Measurements from ENCODE around the gene HSP90B1. TPM values are rescaled to one million over a fixed set of nuclear protein-coding genes. Genes with fewer than 3 reads are reported as not detected.

The HSP90B1 gene
- total RNA-seq, 2 experiments from 2014 or later = 392 to 418 TPM

- Mint-ChIP-seq H3K36me3 (ENCODE audit: low read depth) (peaks cover 14% of the 10 kb centered on the region), H3K4me3 (no peak overlapping the region), H3K9me3 (no peaks in the 10 kb centered on the region), H3K27me3 (ENCODE audit: low read depth) (no peaks in the 10 kb centered on the region), H3K27ac (no peak overlapping the region), H3K4me1 (ENCODE audit: low read depth) (peaks cover 32% of the 10 kb centered on the region)
- CTCF ChIA-PET = interaction anchor here (1.3 kb wide), 1 partner anchor 10 kb away, joined by 3 read pairs; no protein-coding TSS in a partner anchor
- intact Hi-C loops (cut with micrococcal nuclease) = no loop called here
- DNase-seq = no peak
Measured at GRCh38 chr12:103958621-103959020, 28.4 kb downstream of the HSP90B1 start.

DNA sequence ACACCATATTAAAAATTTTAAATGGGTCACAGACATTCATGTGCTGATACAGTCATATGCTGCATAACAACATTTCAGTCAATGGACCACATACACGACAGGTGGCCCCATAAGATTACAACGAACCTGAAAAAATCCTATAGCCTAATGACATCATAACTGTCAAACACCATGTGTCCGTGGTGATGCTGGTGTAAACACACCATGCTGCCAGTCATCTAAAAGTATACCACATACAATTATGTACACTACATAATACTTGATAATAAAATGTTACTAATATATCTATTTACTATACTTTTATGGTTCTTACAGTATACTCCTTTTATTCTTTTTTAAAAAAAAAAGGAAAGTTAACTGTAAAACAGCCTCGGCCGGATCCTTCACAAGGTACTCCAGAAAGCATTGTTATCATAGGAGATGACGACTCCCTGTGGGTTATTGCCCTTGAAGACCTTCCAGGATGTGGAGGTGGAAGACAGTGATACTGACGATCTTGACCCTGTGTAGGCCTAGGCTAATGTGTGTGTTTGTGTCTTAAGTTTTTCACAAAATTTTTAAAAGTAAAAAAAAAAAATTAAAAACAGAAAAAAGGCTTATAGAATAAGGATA lies 30.5 kb downstream of the HSP90B1 start:
- Mint-ChIP-seq H3K36me3 (ENCODE audit: low read depth) (peaks cover 10% of the 10 kb centered on the region), H3K27me3 (ENCODE audit: low read depth) (no peaks in the 10 kb centered on the region), H3K4me3 (no peak overlapping the region), H3K4me1 (ENCODE audit: low read depth) (peaks cover 20% of the 10 kb centered on the region), H3K27ac (no peak overlapping the region), H3K9me3 (no peaks in the 10 kb centered on the region)
- intact Hi-C loops (cut with micrococcal nuclease) = no loop called here
- no peak for DNase-seq
- CTCF ChIA-PET = no interaction called here

GRCh38 chr12:103962493-103962892 lies 32.3 kb downstream of the HSP90B1 start:
- Mint-ChIP-seq H3K27ac (no peak overlapping the region), H3K9me3 (no peaks in the 10 kb centered on the region)
- intact Hi-C loops (cut with micrococcal nuclease) = no loop called here

DNA sequence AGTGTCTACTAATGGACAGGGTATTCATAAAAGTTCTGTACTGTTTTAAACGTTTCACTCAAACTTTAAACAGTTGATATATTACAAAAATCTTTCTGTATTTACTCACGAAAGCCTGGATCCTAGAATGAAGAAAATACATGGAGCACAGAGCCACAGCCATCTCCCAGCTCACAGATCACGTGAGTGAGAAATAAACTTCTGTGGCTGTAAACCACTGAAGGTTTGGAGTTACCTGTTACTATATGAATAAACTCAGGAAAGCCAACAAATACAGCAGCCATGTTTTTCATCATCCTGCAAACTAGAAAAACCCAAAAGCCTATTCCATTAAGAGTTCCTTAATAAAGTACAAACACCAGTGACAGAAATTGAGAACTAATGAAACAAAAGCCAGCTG lies 34.6 kb downstream of the HSP90B1 start:
- H3K27ac Mint-ChIP-seq = peak overlapping the region; percentile 97
- H3K36me3 Mint-ChIP-seq (ENCODE audit: low read depth) = peaks cover 17% of the 10 kb centered on the region
- CTCF ChIA-PET = interaction anchor here (0.6 to 1.8 kb wide), 3 partner anchors 12 to 250 kb away, joined by 4 to 6 read pairs (median 5); no protein-coding TSS in a partner anchor
- H3K4me3 Mint-ChIP-seq = peak overlapping the region; percentile 96
- intact Hi-C loops (cut with micrococcal nuclease) = loop anchor here (1.0 to 5.0 kb wide), 12 partner anchors 8 to 1142 kb away; partner anchors contain the start of genes HCFC2, HSP90B1, NFYB and NT5DC3
- DNase-seq = no peak
- H3K27me3 Mint-ChIP-seq (ENCODE audit: low read depth) = no peaks in the 10 kb centered on the region
- no peaks in the 10 kb centered on the region for H3K9me3 Mint-ChIP-seq
- H3K4me1 Mint-ChIP-seq (ENCODE audit: low read depth) = peaks cover 45% of the 10 kb centered on the region

More at GRCh38 chr12:103962493-103962892, 32.3 kb downstream of the HSP90B1 start:
- no peak for DNase-seq
- Mint-ChIP-seq H3K4me1 (ENCODE audit: low read depth) (peaks cover 25% of the 10 kb centered on the region), H3K4me3 (no peak overlapping the region), H3K27me3 (ENCODE audit: low read depth) (no peaks in the 10 kb centered on the region), H3K36me3 (ENCODE audit: low read depth) (peaks cover 11% of the 10 kb centered on the region)
- CTCF ChIA-PET = interaction anchor here (1.5 kb wide), 1 partner anchor 10 kb away, joined by 5 read pairs; no protein-coding TSS in a partner anchor

DNA sequence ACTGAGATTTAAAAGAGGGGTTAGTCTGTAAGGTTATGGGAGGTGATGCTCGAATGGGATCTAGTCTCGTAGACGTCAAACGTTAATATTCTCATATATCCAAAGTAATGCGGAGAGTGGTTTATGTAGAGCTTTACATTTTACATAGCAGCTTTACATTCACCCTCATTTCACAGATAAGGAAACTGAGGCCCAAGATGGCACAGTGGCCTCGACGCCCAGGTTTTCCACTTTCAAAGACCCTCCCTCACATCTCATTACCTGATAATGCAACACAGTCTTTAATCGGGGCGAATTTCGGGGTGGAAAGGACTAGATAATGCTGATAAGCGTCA lies 35.0 kb downstream of the HSP90B1 start:
- peak overlapping the region; percentile 96 for H3K4me3 Mint-ChIP-seq
- CTCF ChIA-PET = interaction anchor here (0.6 to 2.2 kb wide), 5 partner anchors 9 to 249 kb away, joined by 3 to 14 read pairs (median 5); a partner anchor contains a TSS
- no peaks in the 10 kb centered on the region for H3K9me3 Mint-ChIP-seq
- H3K36me3 Mint-ChIP-seq (ENCODE audit: low read depth) = peaks cover 17% of the 10 kb centered on the region
- no peak for DNase-seq
- peak overlapping the region; percentile 97 for H3K27ac Mint-ChIP-seq
- no peaks in the 10 kb centered on the region for H3K27me3 Mint-ChIP-seq (ENCODE audit: low read depth)
- peaks cover 46% of the 10 kb centered on the region for H3K4me1 Mint-ChIP-seq (ENCODE audit: low read depth)
- intact Hi-C loops (cut with micrococcal nuclease) = loop anchor here (1.0 to 5.0 kb wide), 12 partner anchors 8 to 1142 kb away; partner anchors contain the start of genes HCFC2, HSP90B1, NFYB and NT5DC3

- Mint-ChIP-seq H3K4me3 (peak within 1 kb of the TSS; percentile 96), H3K4me1 (ENCODE audit: low read depth) (peaks cover 48% of the 10 kb centered on the region), H3K9me3 (no peaks in the 10 kb centered on the region), H3K27me3 (ENCODE audit: low read depth) (no peaks in the 10 kb centered on the region), H3K27ac (peak within 1 kb of the TSS; percentile 97), H3K36me3 (ENCODE audit: low read depth) (peaks cover 17% of the 10 kb centered on the region)
- intact Hi-C loops (cut with micrococcal nuclease) = loop anchor here (1.0 to 5.0 kb wide), 12 partner anchors 9 to 1141 kb away; partner anchors contain the start of genes HCFC2, HSP90B1, NFYB and NT5DC3
- CTCF ChIA-PET = interaction anchor here (0.8 to 2.2 kb wide), 5 partner anchors 9 to 143 kb away, joined by 3 to 14 read pairs (median 5); a partner anchor contains a TSS
- peak; percentile 99 for DNase-seq
Measured at GRCh38 chr12:103965590-103966504, 35.6 kb downstream of the HSP90B1 start, which contains the start of gene TDG. Gene TDG (plus strand): TSS chr12:103965872. CDS start chr12:103966038, 166 bp downstream.

- no peak for DNase-seq
- peaks cover 17% of the 10 kb centered on the region for H3K36me3 Mint-ChIP-seq (ENCODE audit: low read depth)
- no peaks in the 10 kb centered on the region for H3K27me3 Mint-ChIP-seq (ENCODE audit: low read depth)
- H3K4me3 Mint-ChIP-seq = peak overlapping the region; percentile 96
- no peaks in the 10 kb centered on the region for H3K9me3 Mint-ChIP-seq
- peaks cover 55% of the 10 kb centered on the region for H3K4me1 Mint-ChIP-seq (ENCODE audit: low read depth)
- intact Hi-C loops (cut with micrococcal nuclease) = loop anchor here (5.0 kb wide), 1 partner anchor 1141 kb away; the partner anchor contains the start of gene WASHC4
- CTCF ChIA-PET = interaction anchor here (0.6 to 2.2 kb wide), 5 partner anchors 10 to 881 kb away, joined by 3 to 14 read pairs (median 3); a partner anchor contains a TSS
- H3K27ac Mint-ChIP-seq = peak overlapping the region; percentile 97
Measured at GRCh38 chr12:103966736-103967135, 36.5 kb downstream of the HSP90B1 start.

DNA sequence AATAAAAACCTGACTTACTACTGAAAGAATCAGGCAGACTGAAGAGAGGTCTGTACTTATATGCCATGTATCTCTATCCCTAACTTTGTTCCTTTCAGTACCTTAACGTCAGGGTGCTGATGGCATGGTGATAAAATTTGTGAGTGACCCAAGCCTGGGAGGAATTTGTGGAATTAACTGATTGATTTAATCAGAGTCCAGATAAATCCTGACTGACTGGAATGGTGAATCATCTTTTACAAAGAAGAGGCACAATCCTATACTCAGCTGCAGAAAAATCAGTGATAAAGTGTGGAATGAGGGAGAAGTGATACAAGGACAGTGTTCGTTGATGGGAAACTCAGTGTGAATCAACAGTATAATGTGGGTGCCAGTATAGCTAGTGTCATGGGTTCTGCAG lies 39.2 kb downstream of the HSP90B1 start:
- H3K4me3 Mint-ChIP-seq = no peak overlapping the region
- intact Hi-C loops (cut with micrococcal nuclease) = loop anchor here (5.0 kb wide), 1 partner anchor 1138 kb away; the partner anchor contains the start of gene WASHC4
- peaks cover 61% of the 10 kb centered on the region for H3K4me1 Mint-ChIP-seq (ENCODE audit: low read depth)
- DNase-seq = no peak
- H3K27me3 Mint-ChIP-seq (ENCODE audit: low read depth) = no peaks in the 10 kb centered on the region
- CTCF ChIA-PET = interaction anchor here (1.3 kb wide), 1 partner anchor 10 kb away, joined by 3 read pairs; no protein-coding TSS in a partner anchor
- peaks cover 23% of the 10 kb centered on the region for H3K36me3 Mint-ChIP-seq (ENCODE audit: low read depth)
- H3K9me3 Mint-ChIP-seq = no peaks in the 10 kb centered on the region
- H3K27ac Mint-ChIP-seq = peak overlapping the region; percentile 4

DNA sequence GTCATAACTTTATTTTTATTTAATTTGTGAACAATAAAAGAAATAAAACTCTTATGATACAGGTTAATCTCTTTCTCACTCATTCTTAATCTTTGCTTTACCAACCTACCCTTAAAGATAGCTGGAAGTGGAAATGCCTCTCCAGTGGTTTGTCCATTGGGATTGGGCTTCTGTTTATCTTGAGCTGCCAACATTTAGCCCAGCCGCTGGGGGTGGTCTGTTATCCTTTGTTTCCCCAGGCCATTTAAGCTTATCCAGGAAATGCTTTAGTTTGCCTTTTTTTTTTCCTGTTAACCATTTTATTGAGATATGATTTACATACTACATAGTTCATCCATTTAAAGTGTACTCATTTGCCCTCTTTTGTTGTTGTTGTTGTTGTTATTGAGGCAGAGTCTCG lies 43.7 kb downstream of the HSP90B1 start:
- DNase-seq = no peak
- peaks cover 37% of the 10 kb centered on the region for H3K4me1 Mint-ChIP-seq (ENCODE audit: low read depth)
- H3K9me3 Mint-ChIP-seq = no peaks in the 10 kb centered on the region

GRCh38 chr12:103975368-103975767 lies 45.2 kb downstream of the HSP90B1 start:
- CTCF ChIA-PET = no interaction called here
- Mint-ChIP-seq H3K4me3 (no peak overlapping the region), H3K9me3 (no peaks in the 10 kb centered on the region), H3K27me3 (ENCODE audit: low read depth) (no peaks in the 10 kb centered on the region), H3K4me1 (ENCODE audit: low read depth) (peaks cover 28% of the 10 kb centered on the region), H3K36me3 (ENCODE audit: low read depth) (peaks cover 24% of the 10 kb centered on the region), H3K27ac (no peak overlapping the region)
- no peak for DNase-seq
- intact Hi-C loops (cut with micrococcal nuclease) = no loop called here

More for the DNA sequence above, 43.7 kb downstream of the HSP90B1 start:
- H3K27ac Mint-ChIP-seq = no peak overlapping the region
- intact Hi-C loops (cut with micrococcal nuclease) = no loop called here
- no peaks in the 10 kb centered on the region for H3K27me3 Mint-ChIP-seq (ENCODE audit: low read depth)
- H3K36me3 Mint-ChIP-seq (ENCODE audit: low read depth) = peaks cover 21% of the 10 kb centered on the region
- no peak overlapping the region for H3K4me3 Mint-ChIP-seq
- CTCF ChIA-PET = interaction anchor here (0.6 to 1.5 kb wide), 4 partner anchors 42 to 135 kb away, joined by 3 to 4 read pairs (median 3); no protein-coding TSS in a partner anchor

DNA sequence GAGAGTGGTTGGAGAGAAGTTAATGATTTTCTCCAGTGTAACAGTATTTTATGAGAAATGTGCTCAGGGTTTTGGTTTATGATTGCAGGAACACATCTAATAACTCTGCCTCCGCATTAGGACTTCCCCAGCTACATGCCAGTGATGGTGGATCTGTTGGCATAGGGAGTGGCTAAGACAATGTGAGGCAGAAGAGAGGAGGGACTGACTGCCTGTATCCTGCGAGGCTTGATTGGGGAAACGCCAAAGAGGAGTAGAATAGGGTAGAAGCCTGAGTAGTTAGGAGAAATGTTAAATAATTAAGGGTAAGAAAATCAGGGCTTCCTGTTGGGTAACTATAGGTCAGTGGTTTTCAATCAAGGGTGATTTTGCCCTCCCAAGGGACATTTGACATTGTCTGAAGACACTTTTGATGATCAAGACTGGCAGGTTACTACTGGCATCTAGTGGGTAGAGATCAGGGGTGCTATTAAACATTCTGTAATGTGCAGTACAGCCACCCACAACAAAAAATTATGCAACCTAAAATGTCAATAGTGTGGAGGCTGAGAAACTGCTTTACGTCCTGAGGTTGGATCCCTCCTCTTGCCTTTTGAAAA lies 48.3 kb downstream of the HSP90B1 start:
- DNase-seq = no peak
- intact Hi-C loops (cut with micrococcal nuclease) = no loop called here
- Mint-ChIP-seq H3K27ac (peak overlapping the region; percentile 1), H3K4me3 (no peak overlapping the region), H3K9me3 (no peaks in the 10 kb centered on the region), H3K4me1 (ENCODE audit: low read depth) (peaks cover 10% of the 10 kb centered on the region), H3K27me3 (ENCODE audit: low read depth) (no peaks in the 10 kb centered on the region), H3K36me3 (ENCODE audit: low read depth) (peaks cover 30% of the 10 kb centered on the region)
- CTCF ChIA-PET = no interaction called here

All from activated naive CD4-positive, alpha-beta T cell treated with anti-CD3 and anti-CD28 coated beads for 36 hours (primary cell).